HEK293 (cell line): ENCODE results near the gene PTPN9.

Experiments
- CTCF ChIA-PET: fragments of 350-600 bp; formaldehyde crosslinking; extraction: SDS; loops from one replicate; lab custom pipeline; 2021; ENCODE audit warnings: antibody characterized with exemption; lab: Yijun Ruan, JAX
- POLR2A ChIA-PET: fragments of 300-600 bp; formaldehyde crosslinking; extraction: SDS; loops from one replicate; lab custom pipeline; 2020; ENCODE audit warnings: antibody characterized with exemption, inconsistent platforms; lab: Yijun Ruan, JAX
- H3K27ac ChIP-seq: fragments of 200-500 bp; sonication (Bioruptor generic); 2 replicates; pipeline ENCODE4 v1.5.1; 2014; ENCODE audit warnings: low read depth, low read length, control low read depth, inconsistent platforms; ENCODE audit errors: extremely low read depth
- H3K36me3 ChIP-seq, 2 experiments: fragments of 200-500 bp in 1 of 2; sonication (Bioruptor generic) in 1 of 2; 1 replicate in 1 of 2; 2 replicates in 1 of 2; pipeline ENCODE4 v1.5.1; 2014 to 2017; ENCODE audit warnings: inconsistent platforms in 2 of 2, low read length in 2 of 2; ENCODE audit not compliant: control insufficient read depth in 2 of 2, insufficient read depth in 1 of 2
- H3K4me1 ChIP-seq: fragments of 200-500 bp; sonication (Bioruptor generic); 2 replicates; pipeline ENCODE4 v1.5.1; 2014; ENCODE audit warnings: mild to moderate bottlenecking, low read length, inconsistent platforms; ENCODE audit not compliant: control insufficient read depth, insufficient read depth
- H3K4me3 ChIP-seq: 2 replicates; pipeline ENCODE4 v1.5.1; 2011; ENCODE audit warnings: low read depth, mild to moderate bottlenecking, control low read depth, low read length, moderate library complexity
- H3K9me3 ChIP-seq: fragments of 200-500 bp; sonication (Bioruptor generic); 2 replicates; pipeline ENCODE4 v1.5.1; 2014; ENCODE audit warnings: low read depth, low read length, inconsistent platforms; ENCODE audit not compliant: control insufficient read depth, insufficient read depth
- BCL6B ChIP-seq: fragments of 450-650 bp; formaldehyde crosslinking; IDR thresholded peaks from 2 replicates; pipeline ENCODE4 v1.5.1; 2017; ENCODE audit warnings: missing biosample characterization, missing genetic modification characterization
- EGR2 ChIP-seq: fragments of 450-650 bp; formaldehyde crosslinking; IDR thresholded peaks from 2 replicates; pipeline ENCODE4 v1.5.1; 2016; ENCODE audit warnings: low read depth, missing biosample characterization, missing genetic modification characterization
- GLI2 ChIP-seq: fragments of 450-650 bp; formaldehyde crosslinking; IDR thresholded peaks from 2 replicates; pipeline ENCODE4; 2017; ENCODE audit warnings: missing biosample characterization, missing genetic modification characterization, low read depth, borderline replicate concordance
- HOXC10 ChIP-seq: sonication (generic); formaldehyde crosslinking; IDR thresholded peaks from 2 replicates; pipeline ENCODE4 v1.8.1; 2023; ENCODE audit warnings: mild to moderate bottlenecking, missing genetic modification reagents
- IKZF3 ChIP-seq: fragments of 450-650 bp; IDR thresholded peaks from 2 replicates; pipeline ENCODE4 v1.5.0; 2018; ENCODE audit warnings: missing biosample characterization, mild to moderate bottlenecking, missing genetic modification characterization, moderate library complexity
- KLF7 ChIP-seq: fragments of 450-650 bp; formaldehyde crosslinking; IDR thresholded peaks from 2 replicates; pipeline ENCODE4 v1.5.1; 2016; ENCODE audit warnings: missing biosample characterization, missing genetic modification characterization, borderline replicate concordance
- SP3 ChIP-seq: fragments of 450-650 bp; formaldehyde crosslinking; IDR thresholded peaks from 2 replicates; pipeline ENCODE4 v1.5.1; 2016; ENCODE audit warnings: missing biosample characterization, missing genetic modification characterization
- ZBTB20 ChIP-seq: fragments of 450-650 bp; formaldehyde crosslinking; IDR thresholded peaks from 2 replicates; pipeline ENCODE4 v1.5.1; 2016; ENCODE audit warnings: missing biosample characterization, missing genetic modification characterization
- ZBTB26 ChIP-seq: fragments of 450-650 bp; formaldehyde crosslinking; optimal IDR thresholded peaks from 2 replicates; pipeline ENCODE3; 2016; ENCODE audit warnings: missing biosample characterization, mild to moderate bottlenecking, missing genetic modification characterization
- ZBTB7A ChIP-seq: fragments of 450-650 bp; formaldehyde crosslinking; IDR thresholded peaks from 2 replicates; pipeline ENCODE4 v1.5.1; 2016; ENCODE audit warnings: low read depth, missing biosample characterization, missing genetic modification characterization
- ZEB2 ChIP-seq: fragments of 450-650 bp; formaldehyde crosslinking; IDR thresholded peaks from 2 replicates; pipeline ENCODE4 v1.5.1; 2016; ENCODE audit warnings: missing biosample characterization, missing genetic modification characterization
- ZNF114 ChIP-seq: fragments of 450-650 bp; formaldehyde crosslinking; IDR thresholded peaks from 2 replicates; pipeline ENCODE4 v1.5.0; 2017; ENCODE audit warnings: missing biosample characterization, missing genetic modification characterization
- ZNF221 ChIP-seq: fragments of 450-650 bp; formaldehyde crosslinking; IDR thresholded peaks from 2 replicates; pipeline ENCODE4 v1.5.1; 2017; ENCODE audit warnings: missing biosample characterization, missing genetic modification characterization, borderline replicate concordance
- ZNF324 ChIP-seq: fragments of 450-650 bp; formaldehyde crosslinking; IDR thresholded peaks from 2 replicates; pipeline ENCODE4 v1.5.1; 2016; ENCODE audit warnings: missing biosample characterization, missing genetic modification characterization
- ZNF501 ChIP-seq: fragments of 450-650 bp; formaldehyde crosslinking; IDR thresholded peaks from 2 replicates; pipeline ENCODE4 v1.5.1; 2016; ENCODE audit warnings: missing biosample characterization, missing genetic modification characterization
- ZNF623 ChIP-seq: fragments of 450-650 bp; formaldehyde crosslinking; IDR thresholded peaks from 2 replicates; pipeline ENCODE4 v1.5.1; 2016; ENCODE audit warnings: missing biosample characterization, missing genetic modification characterization
- ZNF629 ChIP-seq: fragments of 450-650 bp; formaldehyde crosslinking; IDR thresholded peaks from 2 replicates; pipeline ENCODE4 v1.5.1; 2017; ENCODE audit warnings: missing biosample characterization, missing genetic modification characterization
- TF ChIP-seq, protein P1 (sequence below): fragments of 450-650 bp; formaldehyde crosslinking; IDR thresholded peaks from 2 replicates; pipeline ENCODE4 v1.5.1; 2016; ENCODE audit warnings: missing biosample characterization, missing genetic modification characterization
- TF ChIP-seq, protein P2 (sequence below): fragments of 450-650 bp; formaldehyde crosslinking; IDR thresholded peaks from 2 replicates; pipeline ENCODE4 v1.5.1; 2016; ENCODE audit warnings: missing biosample characterization, missing genetic modification characterization, borderline replicate concordance
- TF ChIP-seq, protein P3 (sequence below): fragments of 450-650 bp; formaldehyde crosslinking; IDR thresholded peaks from 2 replicates; pipeline ENCODE4 v1.5.1; 2016; ENCODE audit warnings: missing biosample characterization, missing genetic modification characterization

PTPN9 gene

DNA sequence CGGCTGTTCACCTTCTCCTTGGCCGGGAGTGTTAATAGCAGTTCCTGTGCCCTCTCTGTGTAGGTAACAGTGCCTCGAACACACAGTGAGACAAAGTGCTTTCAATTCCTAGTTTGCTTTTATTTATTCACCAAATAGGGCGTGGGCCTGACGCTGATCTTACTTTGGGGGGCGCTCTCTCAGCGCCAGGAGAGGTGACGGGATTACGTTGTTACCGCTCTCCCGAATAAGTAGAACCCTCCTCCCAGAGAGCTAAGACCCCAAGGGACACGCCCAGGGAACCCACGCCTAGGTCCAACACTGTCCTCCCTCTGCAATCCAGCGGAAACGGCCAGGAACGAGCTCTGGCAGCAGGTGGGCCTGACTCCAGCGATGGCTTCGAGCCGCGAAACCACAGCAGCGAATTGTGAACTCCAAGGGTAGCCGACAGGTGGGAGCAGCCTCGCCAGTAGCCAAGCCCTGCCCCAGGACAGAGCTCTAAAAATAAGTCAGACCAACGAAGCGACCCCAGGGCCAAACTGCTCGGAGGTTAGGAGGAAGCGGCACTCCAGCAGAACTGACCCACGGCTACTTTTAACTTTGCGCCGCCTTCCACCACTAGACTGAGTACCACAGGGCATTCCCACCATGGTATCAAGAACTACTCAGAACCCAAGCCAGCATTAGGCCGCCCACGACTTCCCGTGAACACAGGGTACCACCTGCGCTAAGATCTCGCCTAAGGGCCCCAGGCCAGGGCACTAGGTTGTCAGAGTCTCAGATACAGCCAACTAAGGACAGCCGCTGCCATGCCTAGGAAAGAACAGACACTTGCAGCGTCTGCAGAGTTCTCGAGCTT is 126.0 kb downstream of the PTPN9 start (continued):
- TF ChIP-seq BCL6B (tag by site-specific recombination), result no peak
- peak; percentile 50; the same call in 1 of the 2 replicates for TF ChIP-seq SP3 (tag by site-specific recombination)
- peak; percentile 27; the same call in 1 of the 2 replicates for TF ChIP-seq EGR2 (tag by site-specific recombination)
- no peak for TF ChIP-seq ZNF324 (tag by site-specific recombination)
- peak; percentile 68; the same call in 1 of the 2 replicates for TF ChIP-seq ZBTB20 (tag by site-specific recombination)
- peak; percentile 42; the same call in 1 of the 2 replicates for TF ChIP-seq KLF7 (tag by site-specific recombination)
- peak; percentile 29; the same call in 1 of the 2 replicates for TF ChIP-seq ZNF501
- peak; percentile 9; the same call in 1 of the 2 replicates for TF ChIP-seq IKZF3 (tag by site-specific recombination)
- TF ChIP-seq, protein P1, sequence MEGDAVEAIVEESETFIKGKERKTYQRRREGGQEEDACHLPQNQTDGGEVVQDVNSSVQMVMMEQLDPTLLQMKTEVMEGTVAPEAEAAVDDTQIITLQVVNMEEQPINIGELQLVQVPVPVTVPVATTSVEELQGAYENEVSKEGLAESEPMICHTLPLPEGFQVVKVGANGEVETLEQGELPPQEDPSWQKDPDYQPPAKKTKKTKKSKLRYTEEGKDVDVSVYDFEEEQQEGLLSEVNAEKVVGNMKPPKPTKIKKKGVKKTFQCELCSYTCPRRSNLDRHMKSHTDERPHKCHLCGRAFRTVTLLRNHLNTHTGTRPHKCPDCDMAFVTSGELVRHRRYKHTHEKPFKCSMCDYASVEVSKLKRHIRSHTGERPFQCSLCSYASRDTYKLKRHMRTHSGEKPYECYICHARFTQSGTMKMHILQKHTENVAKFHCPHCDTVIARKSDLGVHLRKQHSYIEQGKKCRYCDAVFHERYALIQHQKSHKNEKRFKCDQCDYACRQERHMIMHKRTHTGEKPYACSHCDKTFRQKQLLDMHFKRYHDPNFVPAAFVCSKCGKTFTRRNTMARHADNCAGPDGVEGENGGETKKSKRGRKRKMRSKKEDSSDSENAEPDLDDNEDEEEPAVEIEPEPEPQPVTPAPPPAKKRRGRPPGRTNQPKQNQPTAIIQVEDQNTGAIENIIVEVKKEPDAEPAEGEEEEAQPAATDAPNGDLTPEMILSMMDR (tag by site-specific recombination), result peak; percentile 76
- peak; percentile 44; the same call in 1 of the 2 replicates for TF ChIP-seq ZNF629
- peak; percentile 62; the same call in 1 of the 2 replicates for TF ChIP-seq ZBTB7A (tag by site-specific recombination)
- TF ChIP-seq ZBTB26, result no peak
- TF ChIP-seq, protein P2, sequence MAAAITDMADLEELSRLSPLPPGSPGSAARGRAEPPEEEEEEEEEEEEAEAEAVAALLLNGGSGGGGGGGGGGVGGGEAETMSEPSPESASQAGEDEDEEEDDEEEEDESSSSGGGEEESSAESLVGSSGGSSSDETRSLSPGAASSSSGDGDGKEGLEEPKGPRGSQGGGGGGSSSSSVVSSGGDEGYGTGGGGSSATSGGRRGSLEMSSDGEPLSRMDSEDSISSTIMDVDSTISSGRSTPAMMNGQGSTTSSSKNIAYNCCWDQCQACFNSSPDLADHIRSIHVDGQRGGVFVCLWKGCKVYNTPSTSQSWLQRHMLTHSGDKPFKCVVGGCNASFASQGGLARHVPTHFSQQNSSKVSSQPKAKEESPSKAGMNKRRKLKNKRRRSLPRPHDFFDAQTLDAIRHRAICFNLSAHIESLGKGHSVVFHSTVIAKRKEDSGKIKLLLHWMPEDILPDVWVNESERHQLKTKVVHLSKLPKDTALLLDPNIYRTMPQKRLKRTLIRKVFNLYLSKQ (tag by site-specific recombination), result no peak
- TF ChIP-seq, protein P3, sequence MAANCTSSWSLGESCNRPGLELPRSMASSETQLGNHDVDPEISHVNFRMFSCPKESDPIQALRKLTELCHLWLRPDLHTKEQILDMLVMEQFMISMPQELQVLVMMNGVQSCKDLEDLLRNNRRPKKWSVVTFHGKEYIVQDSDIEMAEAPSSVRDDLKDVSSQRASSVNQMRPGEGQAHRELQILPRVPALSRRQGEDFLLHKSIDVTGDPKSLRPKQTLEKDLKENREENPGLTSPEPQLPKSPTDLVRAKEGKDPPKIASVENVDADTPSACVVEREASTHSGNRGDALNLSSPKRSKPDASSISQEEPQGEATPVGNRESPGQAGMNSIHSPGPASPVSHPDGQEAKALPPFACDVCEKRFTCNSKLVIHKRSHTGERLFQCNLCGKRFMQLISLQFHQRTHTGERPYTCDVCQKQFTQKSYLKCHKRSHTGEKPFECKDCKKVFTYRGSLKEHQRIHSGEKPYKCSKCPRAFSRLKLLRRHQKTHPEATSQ (tag by site-specific recombination), result no peak

DNA sequence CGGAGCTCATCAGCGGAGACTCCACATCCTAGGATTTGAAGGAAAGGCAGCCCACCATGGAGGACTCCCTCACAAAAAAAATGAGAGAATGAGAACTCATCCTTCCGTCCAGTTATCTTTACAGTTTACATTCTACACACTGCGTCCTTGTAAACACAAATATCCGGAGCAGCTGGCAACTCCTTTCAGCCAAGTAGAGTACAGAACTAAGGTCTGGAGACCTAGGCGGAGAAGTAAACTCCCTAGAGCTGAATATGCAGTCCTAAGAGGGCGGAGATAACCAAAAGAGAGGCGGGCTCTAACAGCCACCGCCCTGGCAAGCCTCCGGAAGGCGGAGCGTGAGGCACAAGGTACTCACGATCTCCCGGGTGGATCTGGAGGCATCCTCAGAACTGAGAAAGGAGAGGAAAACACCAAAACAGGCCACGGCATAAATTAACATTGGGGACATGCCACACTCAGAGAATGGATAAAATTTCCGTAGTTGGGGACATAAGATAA is 126.7 kb downstream of the PTPN9 start:
- ChIA-PET CTCF (interaction anchor here (0.6 to 7.5 kb wide), 8 partner anchors 32 to 270 kb away, joined by 3 to 63 read pairs (median 4); partner anchors contain the start of gene MAN2C1), POLR2A (interaction anchor here (0.6 to 6.8 kb wide), 34 partner anchors 11 to 1479 kb away, joined by 3 to 242 read pairs (median 5); partner anchors contain the start of genes COMMD4, IMP3, MAN2C1 and PPCDC)
- H3K4me1 ChIP-seq, result peaks cover 15% of the 10 kb centered on the region
- peak overlapping the region; percentile 56 for H3K4me3 ChIP-seq
- no peaks in the 10 kb centered on the region for H3K9me3 ChIP-seq
- peaks cover 0 to 2% of the 10 kb centered on the region in 2 experiments; a peak in 1 of 3 replicates for H3K36me3 ChIP-seq
- H3K27ac ChIP-seq, result peak overlapping the region; percentile 83
- TF ChIP-seq HOXC10 (CRISPR knock-in tag), result no peak
- TF ChIP-seq ZNF629, result peak; percentile 31; the same call in 1 of the 2 replicates
- no peak; the same call in 1 of the 2 replicates for TF ChIP-seq GLI2 (tag by site-specific recombination)
- no peak for TF ChIP-seq ZNF221 (tag by site-specific recombination)
- TF ChIP-seq, protein P2 (tag by site-specific recombination), result no peak
- no peak for TF ChIP-seq ZNF114
- TF ChIP-seq ZNF623 (tag by site-specific recombination), result no peak
- peak; percentile 15; the same call in 1 of the 2 replicates for TF ChIP-seq ZEB2 (tag by site-specific recombination)
- TF ChIP-seq, protein P1 (tag by site-specific recombination), result no peak
